ENCODE results near the gene GPR158.

Gene GPR158

DNA sequence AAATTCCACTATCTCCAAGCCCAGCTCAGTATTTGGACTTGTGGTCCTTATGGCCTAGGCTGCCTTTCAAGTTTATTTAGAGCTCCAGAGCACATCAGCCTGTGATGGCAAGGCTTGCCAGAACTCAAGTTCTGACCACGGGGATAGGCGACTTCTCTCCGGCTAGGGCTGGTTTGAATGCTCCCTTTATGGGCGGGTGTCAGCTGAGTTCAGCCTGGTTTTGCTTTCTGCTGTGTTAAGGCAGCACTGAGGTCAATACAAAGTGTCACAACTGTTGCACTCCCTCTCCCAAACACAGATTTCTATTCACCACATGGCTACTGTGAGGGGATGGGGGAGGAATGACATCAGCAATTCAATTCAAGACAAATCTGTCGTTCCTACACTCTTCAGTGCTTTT is 441.1 kb downstream of the GPR158 start:
- no peak for FAIRE-seq

DNA sequence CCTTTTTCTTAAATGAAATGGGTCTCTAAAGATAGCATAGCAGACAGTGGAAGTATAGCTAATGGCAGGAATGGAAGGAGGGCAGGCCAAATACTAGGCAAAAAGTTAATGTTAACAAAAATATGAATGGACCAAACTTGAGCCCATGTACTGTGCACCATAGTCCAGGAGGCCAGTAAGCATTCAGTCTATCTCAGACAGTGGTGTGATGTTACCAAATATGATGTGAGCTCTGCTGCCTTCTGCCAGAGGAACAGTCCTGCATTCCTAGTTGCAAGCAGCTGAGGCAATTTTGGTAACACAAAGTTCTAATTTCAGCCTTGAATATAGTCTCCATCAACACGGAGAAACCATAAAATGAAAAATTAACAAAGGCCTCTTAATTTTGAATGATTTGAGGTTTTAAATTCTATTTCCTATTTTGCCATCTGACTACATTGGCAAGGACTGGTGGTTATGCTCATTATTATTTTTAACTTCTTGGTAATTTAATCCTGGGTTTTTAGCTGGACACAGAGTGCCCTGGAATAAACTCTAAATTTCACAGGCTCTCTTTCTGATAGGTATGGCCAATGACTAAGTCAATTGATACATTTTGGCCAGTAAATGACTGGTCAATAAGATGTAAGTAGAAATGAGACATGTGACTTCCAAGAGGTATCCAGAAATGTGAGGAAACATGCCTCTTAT is 442.2 kb downstream of the GPR158 start:
- FAIRE-seq, result no peak

DNA sequence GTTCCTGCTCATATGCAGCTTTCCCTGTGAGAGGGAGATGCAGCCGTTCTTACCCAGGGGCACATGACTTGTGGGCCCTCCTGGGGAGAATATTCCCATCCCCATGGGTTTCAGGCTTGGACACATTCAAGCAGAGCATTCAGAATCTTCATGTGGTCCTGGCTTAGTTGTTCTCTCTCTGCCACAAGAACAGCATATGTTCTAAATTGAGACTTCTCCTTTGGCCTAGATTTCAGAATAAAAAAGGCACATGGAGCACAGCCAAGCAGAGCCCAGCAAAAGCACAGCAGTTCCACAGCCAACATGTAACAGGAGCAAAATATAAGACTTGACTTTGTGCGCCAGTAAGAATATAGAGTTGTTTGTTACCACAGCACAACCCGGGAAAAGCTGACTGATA is 452.8 kb downstream of the GPR158 start:
- no peak for FAIRE-seq

DNA sequence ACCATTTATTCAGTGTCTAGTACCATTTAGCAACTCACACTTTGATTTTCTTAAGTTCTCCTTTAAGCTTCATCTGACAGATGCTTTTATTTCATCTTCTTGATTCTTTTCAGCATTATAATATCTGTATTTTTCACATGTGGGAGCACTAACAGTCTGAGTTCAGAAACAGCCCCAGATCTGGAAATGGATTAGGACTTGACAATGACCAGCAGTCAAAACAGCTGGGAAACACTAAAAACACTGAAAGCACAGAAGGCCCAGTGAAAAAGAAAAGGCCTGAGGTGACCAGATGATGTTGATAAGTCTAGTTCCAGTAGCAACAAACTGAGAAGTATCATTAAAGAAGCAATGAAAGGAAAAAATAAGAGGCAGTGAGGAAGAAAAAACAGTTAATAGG is 454.5 kb downstream of the GPR158 start:
- no peak for FAIRE-seq

DNA sequence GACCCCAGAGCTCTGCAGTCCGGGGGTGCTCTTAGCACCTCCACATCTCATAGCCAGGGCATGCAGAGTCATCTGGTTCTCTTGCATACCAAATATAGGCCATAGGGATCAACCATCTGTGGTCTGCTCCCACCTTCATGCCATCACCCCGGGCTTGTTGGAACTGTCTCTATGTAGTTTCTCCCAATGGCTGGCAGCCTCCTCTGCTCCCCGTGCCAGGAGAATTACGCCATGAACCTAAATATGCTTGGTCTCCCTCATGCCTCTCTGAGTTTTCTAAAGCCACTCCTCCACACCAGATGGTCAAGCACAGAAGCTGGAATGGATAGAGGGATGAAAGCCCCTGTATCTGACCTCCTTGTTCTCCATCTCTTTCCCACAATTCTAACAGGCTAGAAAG is 456.7 kb downstream of the GPR158 start:
- FAIRE-seq, result no peak

DNA sequence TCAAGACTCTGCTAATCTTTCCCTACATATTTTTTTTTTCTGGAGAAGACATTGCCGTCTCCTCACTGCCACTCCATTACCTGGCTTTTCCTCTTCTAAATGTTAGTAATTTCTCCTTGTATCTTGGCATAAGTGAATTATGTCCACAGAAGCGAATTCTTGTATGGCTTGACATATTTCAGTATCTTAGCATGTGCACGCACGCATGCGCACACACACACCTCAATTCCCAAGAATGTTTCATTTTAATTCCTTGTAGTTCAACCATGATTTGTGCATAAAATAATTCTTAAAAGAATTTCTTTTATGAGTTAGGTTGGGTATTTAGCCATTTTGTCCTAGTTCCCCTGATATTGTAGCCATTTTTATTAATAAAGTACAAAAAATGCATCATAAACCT is 458.0 kb downstream of the GPR158 start:
- FAIRE-seq, result no peak

DNA sequence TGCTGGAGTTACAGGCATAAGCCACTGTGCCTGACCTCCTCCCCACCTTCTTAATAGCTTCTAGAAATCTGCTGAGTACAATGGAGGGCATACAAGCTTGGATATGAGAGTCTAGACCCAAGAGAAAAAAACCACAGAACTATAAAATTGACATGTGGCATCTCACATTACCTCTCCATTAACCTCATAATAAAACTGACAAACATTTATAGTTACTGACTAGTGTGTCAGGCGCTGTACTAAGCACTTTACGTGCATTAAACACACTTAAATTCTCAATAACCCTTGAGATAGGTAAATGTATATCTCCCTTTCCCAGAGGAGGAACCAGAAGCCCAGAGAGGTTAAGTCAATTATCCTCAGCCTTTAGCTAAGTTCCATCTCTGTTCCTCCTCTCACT is 458.7 kb downstream of the GPR158 start:
- no peak for FAIRE-seq

DNA sequence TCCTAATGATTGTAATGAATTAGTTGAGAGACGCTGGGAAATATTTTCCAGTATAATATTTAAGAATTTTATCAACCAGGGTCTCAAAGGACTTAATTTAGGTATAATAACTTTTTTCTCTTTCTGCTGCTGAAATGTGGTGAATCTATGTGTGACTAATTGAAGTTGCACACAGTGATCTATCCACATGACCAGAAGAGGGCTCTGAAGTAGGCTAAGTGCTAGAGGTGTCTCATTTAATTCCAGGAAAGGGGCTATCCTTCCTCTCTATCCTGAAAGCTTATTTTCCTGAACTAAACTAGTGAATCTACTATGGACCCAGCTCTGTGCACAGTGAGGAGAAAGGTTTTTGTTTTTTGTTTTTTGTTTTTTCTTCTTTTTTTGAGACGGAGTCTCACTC is 464.8 kb downstream of the GPR158 start:
- no peak for FAIRE-seq

DNA sequence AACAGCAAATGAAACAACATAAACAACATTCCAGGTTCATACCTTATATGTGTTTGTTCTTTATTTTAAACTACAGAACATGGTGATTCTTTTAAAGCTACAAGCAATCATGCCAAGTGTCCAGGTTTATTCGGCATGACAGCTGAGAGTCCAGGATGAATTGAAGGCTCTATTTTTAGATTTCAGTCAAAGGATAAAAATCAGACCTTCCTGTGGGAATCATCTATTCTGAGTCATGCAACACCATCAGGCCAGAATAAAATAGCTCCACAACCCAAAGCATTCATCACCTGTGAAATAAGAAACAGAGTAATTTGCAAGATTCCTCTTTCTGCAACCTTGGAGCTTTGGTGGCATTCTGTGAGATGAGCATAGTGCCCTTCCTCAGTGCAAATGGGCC is 466.8 kb downstream of the GPR158 start:
- FAIRE-seq, result no peak

DNA sequence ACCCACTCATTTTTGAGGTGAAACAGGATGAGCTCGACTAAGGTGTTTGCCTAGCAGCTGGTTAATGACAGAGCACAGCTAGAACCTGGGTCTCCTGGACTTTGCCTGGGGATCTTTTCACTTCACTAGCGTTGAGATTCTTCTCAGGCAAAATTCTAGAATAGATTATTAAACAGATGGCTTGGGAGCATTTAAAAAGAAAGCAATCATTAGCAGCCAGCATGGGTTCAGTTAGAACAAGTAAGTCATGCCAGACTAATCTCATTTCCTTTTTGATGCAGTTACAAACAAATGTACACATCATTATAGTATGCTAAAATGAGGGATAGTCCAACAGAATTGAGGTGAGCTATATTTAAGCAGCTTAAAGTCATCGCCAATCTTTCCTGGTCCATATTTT is 467.9 kb downstream of the GPR158 start:
- no peak for FAIRE-seq

DNA sequence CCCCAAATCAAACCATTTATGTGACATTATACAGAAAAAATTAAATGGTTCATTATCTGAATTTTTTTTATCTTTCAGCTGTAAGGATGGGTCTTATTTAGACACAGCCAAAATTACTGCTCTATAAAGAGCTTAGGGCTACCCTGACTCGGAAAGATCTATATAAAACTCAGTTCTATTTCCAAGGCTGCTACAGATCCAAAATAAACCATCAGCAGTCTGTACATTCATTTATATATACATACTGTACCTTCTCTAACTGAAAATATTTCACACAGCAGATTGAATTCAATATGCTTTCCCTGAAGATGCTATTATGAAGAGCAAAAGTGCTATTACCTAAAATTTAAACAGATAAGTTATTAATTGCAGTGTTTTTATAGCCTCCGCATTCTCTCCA is 471.6 kb downstream of the GPR158 start:
- FAIRE-seq, result no peak

DNA sequence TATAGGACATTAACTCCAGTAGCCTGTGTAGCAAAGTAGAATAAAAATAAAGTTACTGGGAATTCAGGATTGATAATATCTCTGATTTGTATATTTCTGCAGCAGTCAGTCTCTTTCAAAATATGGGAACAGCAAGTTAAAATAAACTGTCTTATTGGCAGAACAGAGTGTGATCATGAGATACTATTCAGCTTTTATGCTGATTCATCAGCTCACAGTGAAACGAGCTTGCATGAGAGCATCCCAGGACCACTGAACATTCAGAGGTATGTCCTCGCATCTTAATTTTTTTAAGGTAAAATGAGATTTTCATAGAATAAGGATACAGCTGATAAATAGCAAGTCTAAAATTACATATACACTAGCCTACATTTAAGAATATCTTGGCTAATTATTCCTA is 476.7 kb downstream of the GPR158 start:
- no peak for FAIRE-seq
